Breast epithelium (tissue), 4 donors: ENCODE results near the gene CADM1. TPM values are rescaled to one million over a fixed set of nuclear protein-coding genes. Genes with fewer than 3 reads are reported as not detected.

Source experiments
- DNase-seq, 2 donors: peaks; one replicate each; pipeline ENCODE4 v3.0.0-alpha.2; 2019; ENCODE audit warnings: low spot score in 2 of 2
- H3K27ac ChIP-seq, 2 donors: fragments of 200-600 bp; sonication (generic) in 1 of 2; one replicate each; pipeline ENCODE4 v1.5.1; 2016 to 2019; ENCODE audit warnings: mild to moderate bottlenecking in 1 of 2
- H3K27me3 ChIP-seq, 2 donors: fragments of 200-600 bp; sonication (generic) in 1 of 2; one replicate each; pipeline versions ENCODE4 v1.5.1 to v1.6.0; 2017 to 2019; ENCODE audit warnings: control low read depth in 1 of 2, mild to moderate bottlenecking in 1 of 2
- H3K36me3 ChIP-seq: fragments of 200-600 bp; one replicate; pipeline ENCODE4 v1.5.1; 2019
- H3K4me1 ChIP-seq, 2 donors: fragments of 200-600 bp; sonication (generic); one replicate each; pipeline ENCODE4 v1.5.1; 2016 to 2019; ENCODE audit warnings: control low read depth in 1 of 2
- H3K4me3 ChIP-seq, 3 donors: fragments of 200-600 bp; sonication (generic); 1 replicate in 2 of 3; 2 replicates in 1 of 3; pipeline ENCODE4 v1.5.1; 2016 to 2019; ENCODE audit warnings: mild to moderate bottlenecking in 3 of 3, moderate library complexity in 2 of 3
- H3K9me3 ChIP-seq, 2 donors: fragments of 200-600 bp; sonication (generic) in 1 of 2; one replicate each; pipeline ENCODE4 v1.5.1; 2016 to 2019; ENCODE audit warnings: control low read depth in 1 of 2
- POLR2A ChIP-seq: fragments of 450-650 bp; IDR thresholded peaks from one replicate; pipeline ENCODE4 v1.6.1; 2016; ENCODE audit warnings: antibody characterized with exemption, mild to moderate bottlenecking, moderate library complexity
- POLR2AphosphoS5 ChIP-seq, 3 donors: sonication (generic); formaldehyde crosslinking; IDR thresholded peaks; one replicate each; pipeline ENCODE4 v1.6.1; 2017; ENCODE audit warnings: antibody characterized with exemption in 3 of 3
- intact Hi-C: fragments of 100-400 bp; cut with DNase I; formaldehyde crosslinking; loops from one replicate; pipeline ENCODE4 v1.15.1; 2023; ENCODE audit warnings: low total_unique reads
- total RNA-seq, 3 donors: library from RNA; depleted of rRNA; stranded (reverse); fragments of >200 nt; gene quantifications; one replicate each; pipeline ENCODE4 v1.1.0, GENCODE V29; 2016
- TF ChIP-seq, protein P1 (sequence below), 3 donors: fragments of 450-650 bp; IDR thresholded peaks; one replicate each; pipeline ENCODE4 v1.5.1; 2016 to 2017; ENCODE audit warnings: antibody characterized with exemption in 3 of 3, mild to moderate bottlenecking in 3 of 3, moderate library complexity in 3 of 3

The CADM1 gene
- total RNA-seq, 3 donors from 2014 or later = 5.3 to 48.4 (median 33.1) TPM

- Histone ChIP-seq H3K27me3 (no peaks in the 10 kb centered on the region), H3K9me3 (no peaks in the 10 kb centered on the region), H3K27ac (no peak overlapping the region), H3K4me1 (no peaks in the 10 kb centered on the region), H3K36me3 (no peaks in the 10 kb centered on the region), H3K4me3 (no peak overlapping the region)
- TF ChIP-seq, protein P1, sequence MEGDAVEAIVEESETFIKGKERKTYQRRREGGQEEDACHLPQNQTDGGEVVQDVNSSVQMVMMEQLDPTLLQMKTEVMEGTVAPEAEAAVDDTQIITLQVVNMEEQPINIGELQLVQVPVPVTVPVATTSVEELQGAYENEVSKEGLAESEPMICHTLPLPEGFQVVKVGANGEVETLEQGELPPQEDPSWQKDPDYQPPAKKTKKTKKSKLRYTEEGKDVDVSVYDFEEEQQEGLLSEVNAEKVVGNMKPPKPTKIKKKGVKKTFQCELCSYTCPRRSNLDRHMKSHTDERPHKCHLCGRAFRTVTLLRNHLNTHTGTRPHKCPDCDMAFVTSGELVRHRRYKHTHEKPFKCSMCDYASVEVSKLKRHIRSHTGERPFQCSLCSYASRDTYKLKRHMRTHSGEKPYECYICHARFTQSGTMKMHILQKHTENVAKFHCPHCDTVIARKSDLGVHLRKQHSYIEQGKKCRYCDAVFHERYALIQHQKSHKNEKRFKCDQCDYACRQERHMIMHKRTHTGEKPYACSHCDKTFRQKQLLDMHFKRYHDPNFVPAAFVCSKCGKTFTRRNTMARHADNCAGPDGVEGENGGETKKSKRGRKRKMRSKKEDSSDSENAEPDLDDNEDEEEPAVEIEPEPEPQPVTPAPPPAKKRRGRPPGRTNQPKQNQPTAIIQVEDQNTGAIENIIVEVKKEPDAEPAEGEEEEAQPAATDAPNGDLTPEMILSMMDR (IDR thresholded peaks at IDR 0.05) = no peak
- TF ChIP-seq POLR2AphosphoS5 (IDR thresholded peaks at IDR 0.05) = no peak
- TF ChIP-seq POLR2A = no peak
- intact Hi-C loops = no loop called here
- DNase-seq = no peak
These were observed 157.1 kb downstream of the CADM1 start for GRCh38 chr11:115347106-115347505.

DNA sequence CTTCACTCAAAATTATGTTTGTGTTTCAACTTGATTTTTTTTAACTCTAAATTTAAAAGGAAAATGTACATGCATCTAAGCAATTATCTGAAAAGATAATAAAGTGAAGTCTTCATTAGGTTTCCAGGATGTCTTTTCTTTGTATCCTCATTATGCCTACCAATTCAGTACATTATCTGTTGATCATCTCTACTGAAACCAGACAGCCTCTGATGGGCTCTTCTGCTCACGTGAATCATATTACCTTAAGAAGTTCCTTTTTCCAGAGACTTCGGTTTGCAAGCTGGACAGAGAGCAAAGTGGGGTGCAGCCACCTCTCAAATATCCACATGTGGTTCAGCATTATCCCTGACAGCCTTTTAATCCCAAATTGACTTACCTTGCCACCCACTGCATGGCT is 158.4 kb downstream of the CADM1 start:
- DNase-seq = no peak
- Histone ChIP-seq H3K27ac (no peak overlapping the region), H3K4me3 (no peak overlapping the region), H3K4me1 (no peaks in the 10 kb centered on the region), H3K9me3 (no peaks in the 10 kb centered on the region), H3K27me3 (no peaks in the 10 kb centered on the region), H3K36me3 (no peaks in the 10 kb centered on the region)
- intact Hi-C loops = no loop called here
- TF ChIP-seq POLR2A (no peak), POLR2AphosphoS5 (IDR thresholded peaks at IDR 0.05) (no peak)
- TF ChIP-seq, protein P1 (IDR thresholded peaks at IDR 0.05) = no peak

DNA sequence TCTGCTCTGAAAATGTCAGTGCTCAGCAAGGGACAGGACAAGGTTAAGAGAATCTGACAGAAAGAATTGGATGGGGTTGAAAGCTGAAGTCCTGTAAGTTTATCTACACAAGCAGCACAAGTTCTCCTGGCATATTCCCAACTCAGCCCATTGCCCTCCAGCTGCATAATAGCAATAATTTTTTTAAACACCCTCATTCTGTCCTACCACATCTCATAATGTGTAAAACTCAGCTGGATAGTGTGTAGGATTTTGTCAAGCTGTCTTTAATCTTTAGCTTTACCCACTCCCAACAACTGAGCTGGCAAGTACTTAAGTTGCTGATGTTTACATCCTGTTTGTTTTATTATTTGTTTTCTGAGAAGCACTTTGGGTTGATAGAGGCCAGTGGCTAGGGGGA is 158.9 kb downstream of the CADM1 start:
- intact Hi-C loops = no loop called here

DNA sequence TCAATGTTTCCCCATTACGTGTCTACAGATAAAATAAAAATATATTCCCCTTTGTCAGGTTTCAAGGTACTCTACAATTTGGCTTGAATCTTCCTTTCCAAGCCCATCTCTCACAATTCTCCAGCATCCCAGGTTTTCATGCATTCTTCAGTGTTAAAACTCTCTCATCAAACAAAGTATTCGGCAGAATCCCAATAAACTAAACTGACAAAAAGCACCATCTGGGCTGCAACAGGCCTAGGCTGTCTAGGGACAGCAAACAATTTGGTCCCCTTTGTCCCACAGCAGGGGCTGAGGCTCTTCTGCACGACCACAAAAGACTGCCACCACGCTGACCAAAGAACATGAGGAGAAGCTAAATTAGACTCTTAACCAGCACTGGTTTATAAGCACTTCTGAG is 159.4 kb downstream of the CADM1 start:
- no peak overlapping the region for H3K4me3 ChIP-seq
- H3K27ac ChIP-seq = no peak overlapping the region
- H3K36me3 ChIP-seq = no peaks in the 10 kb centered on the region
- H3K9me3 ChIP-seq = no peaks in the 10 kb centered on the region
- no peaks in the 10 kb centered on the region for H3K4me1 ChIP-seq
- intact Hi-C loops = no loop called here
- TF ChIP-seq, protein P1 (IDR thresholded peaks at IDR 0.05) = no peak
- no peak for TF ChIP-seq POLR2AphosphoS5 (IDR thresholded peaks at IDR 0.05)
- TF ChIP-seq POLR2A = no peak
- no peak for DNase-seq
- no peaks in the 10 kb centered on the region for H3K27me3 ChIP-seq

More for the DNA sequence above, 158.9 kb downstream of the CADM1 start:
- H3K27ac ChIP-seq = no peak overlapping the region
- H3K36me3 ChIP-seq = no peaks in the 10 kb centered on the region
- no peak overlapping the region for H3K4me3 ChIP-seq
- H3K4me1 ChIP-seq = no peaks in the 10 kb centered on the region
- TF ChIP-seq POLR2AphosphoS5 (IDR thresholded peaks at IDR 0.05) = no peak
- TF ChIP-seq, protein P1 (IDR thresholded peaks at IDR 0.05) = no peak
- TF ChIP-seq POLR2A = no peak
- no peaks in the 10 kb centered on the region for H3K27me3 ChIP-seq
- H3K9me3 ChIP-seq = no peaks in the 10 kb centered on the region
- no peak for DNase-seq

- DNase-seq = no peak
- TF ChIP-seq POLR2AphosphoS5 (IDR thresholded peaks at IDR 0.05) (no peak), POLR2A (no peak)
- TF ChIP-seq, protein P1 (IDR thresholded peaks at IDR 0.05) = no peak
- intact Hi-C loops = no loop called here
- Histone ChIP-seq H3K4me3 (no peak overlapping the region), H3K36me3 (no peaks in the 10 kb centered on the region), H3K9me3 (no peaks in the 10 kb centered on the region), H3K4me1 (no peaks in the 10 kb centered on the region), H3K27ac (no peak overlapping the region), H3K27me3 (no peaks in the 10 kb centered on the region)
These were observed 162.1 kb downstream of the CADM1 start for GRCh38 chr11:115342142-115342541.
